Natural killer cell (primary cell): Measurements from ENCODE around the gene MACO1. TPM values are rescaled to one million over a fixed set of nuclear protein-coding genes. Genes with fewer than 3 reads are reported as not detected.
A peak's percentile ranks its signal among the peaks of the same experiment; 100 is the strongest.

Source experiments
- ATAC-seq, 3 donors: fragments of 150-1000 bp in 2 of 3; fragments of 200-7000 bp in 1 of 3; cut with Tn5 transposase; 1 replicate in 1 of 3; 2 replicates in 2 of 3; pipeline ENCODE4 v1.10.0; 2021; ENCODE audit warnings: mild to moderate bottlenecking in 2 of 3, moderate library complexity in 2 of 3
- DNase-seq, 2 donors: peaks; one replicate each; pipeline versions ENCODE4 v3.0.0 to v3.0.0-alpha.2; 2013 to 2021; ENCODE audit warnings: mixed read lengths in 1 of 2
- H3K27ac ChIP-seq: one replicate; pipeline ENCODE4 v1.5.1; 2013; ENCODE audit warnings: mild to moderate bottlenecking, low read length
- H3K27me3 ChIP-seq: one replicate; pipeline ENCODE4 v1.6.1; 2013; ENCODE audit warnings: low read length; ENCODE audit not compliant: control insufficient read depth, insufficient read depth
- H3K36me3 ChIP-seq: one replicate; pipeline ENCODE4 v1.6.1; 2013; ENCODE audit warnings: low read length; ENCODE audit not compliant: control insufficient read depth, insufficient read depth
- H3K4me1 ChIP-seq: one replicate; pipeline ENCODE4 v1.6.1; 2013; ENCODE audit warnings: low read length; ENCODE audit not compliant: control insufficient read depth, insufficient read depth
- H3K4me3 ChIP-seq: one replicate; pipeline ENCODE4 v1.5.1; 2013; ENCODE audit warnings: low read length
- H3K9me3 ChIP-seq: one replicate; pipeline ENCODE4 v1.6.1; 2013; ENCODE audit warnings: low read length; ENCODE audit not compliant: control insufficient read depth, insufficient read depth
- H3K27ac Mint-ChIP-seq, 2 donors: one replicate each; pipeline ENCODE4 v1.8.0; 2022; ENCODE audit warnings: mild to moderate bottlenecking in 2 of 2, mixed read lengths in 2 of 2, moderate library complexity in 1 of 2
- H3K27me3 Mint-ChIP-seq, 2 donors: one replicate each; pipeline ENCODE4 v1.8.0; 2022; ENCODE audit warnings: low read depth in 2 of 2, mixed read lengths in 2 of 2
- H3K36me3 Mint-ChIP-seq: one replicate; pipeline ENCODE4 v1.8.0; 2022; ENCODE audit warnings: mixed read lengths
- H3K4me1 Mint-ChIP-seq, 2 donors: one replicate each; pipeline ENCODE4 v1.8.0; 2022; ENCODE audit warnings: mixed read lengths in 2 of 2
- H3K4me3 Mint-ChIP-seq: one replicate; pipeline ENCODE4 v1.8.0; 2022; ENCODE audit warnings: mild to moderate bottlenecking, moderate library complexity, mixed read lengths
- H3K9me3 Mint-ChIP-seq, 2 donors: one replicate each; pipeline ENCODE4 v1.8.0; 2022; ENCODE audit warnings: mixed read lengths in 2 of 2
- CTCF ChIP-seq: fragments of 200-600 bp; IDR thresholded peaks from one replicate; pipeline ENCODE4 v1.8.0; 2022; ENCODE audit warnings: antibody characterized with exemption
- WGBS: methylation state at CpG from one replicate; pipeline ENCODE4 v1.1.7; 2013; ENCODE audit warnings: missing lambda C conversion rate; ENCODE audit not compliant: insufficient coverage; 5-methylcytosine and 5-hydroxymethylcytosine counted together
- intact Hi-C: fragments of 100-400 bp; cut with micrococcal nuclease; formaldehyde crosslinking; loops from one replicate; pipeline ENCODE4 v1.14.2; 2022
- total RNA-seq, 4 donors: library from RNA; stranded (reverse); fragments of 120-200 nt in 1 of 4; gene quantifications; one replicate each; pipeline versions ENCODE4 v1.2.3 to v1.2.4, GENCODE V29; 2013 to 2022

The MACO1 gene
- total RNA-seq, 3 donors from 2014 or later (not counting 1 experiment from before 2014, with no cell fraction given): 15.9 to 19.6 (median 16.9) TPM

DNA sequence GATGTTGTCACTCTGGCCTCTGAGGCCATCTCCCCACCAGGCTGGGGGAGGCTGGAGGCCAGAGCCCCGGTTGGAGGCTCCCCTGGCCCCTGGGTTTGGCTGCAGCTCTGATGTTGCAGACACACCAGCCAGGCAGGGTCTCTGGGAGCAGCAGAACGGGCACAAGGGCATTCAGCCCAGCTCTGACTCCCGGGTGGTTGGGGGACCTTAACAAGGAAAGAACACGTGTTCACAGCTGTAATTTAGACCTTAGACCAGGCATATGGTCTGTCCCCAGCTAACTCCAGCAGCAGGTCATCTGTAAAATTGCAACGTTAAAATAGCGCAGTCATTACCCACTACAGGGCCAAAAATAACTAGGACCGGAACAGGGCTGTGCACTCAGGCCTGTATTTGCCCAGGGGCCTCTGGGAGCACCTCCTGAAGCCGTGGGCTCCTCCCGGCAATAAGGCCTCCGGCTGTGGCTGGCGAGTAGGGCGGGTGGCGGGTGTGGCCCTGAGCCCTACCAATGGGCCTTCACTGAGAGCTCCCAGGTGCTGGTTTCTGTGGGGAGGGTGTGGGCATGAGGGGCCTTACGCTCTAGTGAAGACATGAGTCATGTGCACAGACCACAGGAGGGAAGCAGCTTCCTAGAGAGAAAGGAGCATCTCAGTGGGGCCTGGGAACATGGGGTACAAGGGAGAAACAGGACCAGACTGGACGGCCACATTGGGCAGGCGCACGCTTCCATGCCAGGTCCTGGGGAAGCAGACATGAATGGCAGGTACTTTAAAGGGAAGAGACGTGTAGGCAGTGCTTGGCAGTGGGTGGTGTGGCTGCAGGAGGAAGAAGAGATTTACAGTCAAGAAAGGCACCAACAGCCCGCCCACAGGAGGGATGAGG, 118.8 kb downstream of the MACO1 start:
- Histone ChIP-seq H3K9me3 (no peaks in the 10 kb centered on the region), H3K4me3 (peak overlapping the region; percentile 3), H3K27ac (peak overlapping the region; percentile 55), H3K36me3 (no peaks in the 10 kb centered on the region), H3K27me3 (no peaks in the 10 kb centered on the region), H3K4me1 (peaks cover 66% of the 10 kb centered on the region)
- H3K9me3 Mint-ChIP-seq: no peaks in the 10 kb centered on the region
- DNase-seq (peak; percentile 36 to 78), ATAC-seq (peak; percentile 70 to 87 (median 83))
- 13% methylated on average over 19 of the region's 19 CpGs for WGBS
- no peaks in the 10 kb centered on the region for H3K27me3 Mint-ChIP-seq
- no peak for TF ChIP-seq CTCF
- intact Hi-C loops: loop anchor here (10.0 kb wide), 1 partner anchor 225 kb away; no protein-coding TSS in a partner anchor
- peaks cover 37 to 66% of the 10 kb centered on the region in 2 donors for H3K4me1 Mint-ChIP-seq
- peak overlapping the region; percentile 60 for H3K4me3 Mint-ChIP-seq
- H3K27ac Mint-ChIP-seq: peak overlapping the region; percentile 74 to 85
- no peaks in the 10 kb centered on the region for H3K36me3 Mint-ChIP-seq

Other genes starting within 250 kb of the MACO1 start
- gene SYF2, start 198.4 kb upstream of the MACO1 start, total RNA-seq: 10 to 100 TPM; 67.9 to 92.2 (median 75.3) TPM
- 100 to 1,000 TPM; 473 to 602 (median 589) TPM for gene RSRP1, start 183.4 kb upstream of the MACO1 start, total RNA-seq
- under 1 TPM in 1 of 3 donors, not detected in 2; 0.21 TPM for gene RHD, start 158.4 kb upstream of the MACO1 start, total RNA-seq
- 100 to 1,000 TPM in 2 of 3 donors, 10 to 100 TPM in 1; 99.9 to 117 (median 107) TPM for gene TMEM50A, start 92.6 kb upstream of the MACO1 start, total RNA-seq
- gene RHCE, start 10.1 kb upstream of the MACO1 start, total RNA-seq: not detected
- gene LDLRAP1, start 112.7 kb downstream of the MACO1 start, total RNA-seq: 10 to 100 TPM; 25.2 to 34.0 (median 27.4) TPM
- gene MAN1C1, start 185.9 kb downstream of the MACO1 start, total RNA-seq: 1 to 10 TPM; 3.6 to 7.5 (median 7.1) TPM